ENCODE measurements around the gene CLK3.

CLK3 gene

GRCh38 chr15:74619916-74620635 is 4.4 kb downstream of the CLK3 start:
- Histone ChIP-seq H3K4me3 (ENCODE audit: insufficient read depth, low read length, poor library complexity, severe bottlenecking) (no peak overlapping the region), H3K27me3 (ENCODE audit: low read length) (no peaks in the 10 kb centered on the region), H3K36me3 (ENCODE audit: low read length) (peaks cover 7% of the 10 kb centered on the region), H4K20me1 (ENCODE audit: low read depth, low read length) (peaks cover 18% of the 10 kb centered on the region; the same call in 1 of the 2 replicates), H3K9me3 (ENCODE audit: insufficient read depth, low read length) (no peaks in the 10 kb centered on the region), H2AFZ (ENCODE audit: low read depth, low read length, severe bottlenecking) (no peak overlapping the region), H3K79me2 (ENCODE audit: insufficient read depth, low read length) (peaks cover 48% of the 10 kb centered on the region), H3K9me2 (replicated peaks; ENCODE audit: insufficient read depth, low read length) (no peaks in the 10 kb centered on the region), H3F3A (ENCODE audit: insufficient read depth) (peaks cover 2% of the 10 kb centered on the region), H3K9ac (ENCODE audit: low read length) (no peak overlapping the region), H3K4me2 (ENCODE audit: low read depth, low read length, poor library complexity, severe bottlenecking) (no peak overlapping the region), H3K27ac (ENCODE audit: low read depth, low read length) (no peak overlapping the region)
- TF ChIP-seq CTCF (IDR thresholded peaks at IDR 0.05; ENCODE audit: insufficient read depth, low read length, poor library complexity, severe bottlenecking) (no peak), EZH2phosphoT487 (conservative IDR thresholded peaks at IDR 0.05; ENCODE audit: low read length) (no peak)

- peaks cover 45% of the 10 kb centered on the region for H3K79me2 ChIP-seq (ENCODE audit: insufficient read depth, low read length)
- no peak overlapping the region for H3K4me2 ChIP-seq (ENCODE audit: low read depth, low read length, poor library complexity, severe bottlenecking)
- no peak overlapping the region for H3K27ac ChIP-seq (ENCODE audit: low read depth, low read length)
- H3K36me3 ChIP-seq (ENCODE audit: low read length) = peaks cover 7% of the 10 kb centered on the region
- no peak overlapping the region for H2AFZ ChIP-seq (ENCODE audit: low read depth, low read length, severe bottlenecking)
- no peak overlapping the region for H3K9ac ChIP-seq (ENCODE audit: low read length)
- H3K9me3 ChIP-seq (ENCODE audit: insufficient read depth, low read length) = no peaks in the 10 kb centered on the region
- H3K27me3 ChIP-seq (ENCODE audit: low read length) = no peaks in the 10 kb centered on the region
- H3F3A ChIP-seq (ENCODE audit: insufficient read depth) = no peaks in the 10 kb centered on the region
- no peak overlapping the region for H3K4me3 ChIP-seq (ENCODE audit: insufficient read depth, low read length, poor library complexity, severe bottlenecking)
- no peaks in the 10 kb centered on the region for H3K9me2 ChIP-seq (replicated peaks; ENCODE audit: insufficient read depth, low read length)
- peak; percentile 99 for TF ChIP-seq CTCF (IDR thresholded peaks at IDR 0.05; ENCODE audit: insufficient read depth, low read length, poor library complexity, severe bottlenecking)
- TF ChIP-seq EZH2phosphoT487 (conservative IDR thresholded peaks at IDR 0.05; ENCODE audit: low read length) = no peak
- peaks cover 18% of the 10 kb centered on the region; the same call in 1 of the 2 replicates for H4K20me1 ChIP-seq (ENCODE audit: low read depth, low read length)
Observed at GRCh38 chr15:74620636-74621545, 5.3 kb downstream of the CLK3 start.

GRCh38 chr15:74621546-74621920 is 5.9 kb downstream of the CLK3 start:
- no peak overlapping the region for H2AFZ ChIP-seq (ENCODE audit: low read depth, low read length, severe bottlenecking)
- no peaks in the 10 kb centered on the region for H3K9me2 ChIP-seq (replicated peaks; ENCODE audit: insufficient read depth, low read length)
- TF ChIP-seq CTCF (IDR thresholded peaks at IDR 0.05; ENCODE audit: insufficient read depth, low read length, poor library complexity, severe bottlenecking) = no peak
- TF ChIP-seq EZH2phosphoT487 (conservative IDR thresholded peaks at IDR 0.05; ENCODE audit: low read length) = no peak
- peaks cover 17% of the 10 kb centered on the region; the same call in 1 of the 2 replicates for H4K20me1 ChIP-seq (ENCODE audit: low read depth, low read length)
- no peak overlapping the region for H3K27ac ChIP-seq (ENCODE audit: low read depth, low read length)
- no peaks in the 10 kb centered on the region for H3K9me3 ChIP-seq (ENCODE audit: insufficient read depth, low read length)
- no peak overlapping the region for H3K4me3 ChIP-seq (ENCODE audit: insufficient read depth, low read length, poor library complexity, severe bottlenecking)
- peaks cover 7% of the 10 kb centered on the region for H3K36me3 ChIP-seq (ENCODE audit: low read length)
- no peak overlapping the region for H3K9ac ChIP-seq (ENCODE audit: low read length)
- peaks cover 39% of the 10 kb centered on the region for H3K79me2 ChIP-seq (ENCODE audit: insufficient read depth, low read length)
- no peaks in the 10 kb centered on the region for H3F3A ChIP-seq (ENCODE audit: insufficient read depth)
- H3K27me3 ChIP-seq (ENCODE audit: low read length) = no peaks in the 10 kb centered on the region
- no peak overlapping the region for H3K4me2 ChIP-seq (ENCODE audit: low read depth, low read length, poor library complexity, severe bottlenecking)
